Posterior vena cava (tissue), 2 donors: Measurements from ENCODE around the gene SLC25A44. TPM values are rescaled to one million over a fixed set of nuclear protein-coding genes. Genes with fewer than 3 reads are reported as not detected.

Source experiments
- DNase-seq: peaks from one replicate; pipeline ENCODE4 v3.0.0-alpha.2; 2020; ENCODE audit warnings: low spot score
- intact Hi-C, 2 donors: fragments of 100-400 bp; cut with DNase I; formaldehyde crosslinking; loops; one replicate each; pipeline versions ENCODE4 v1.14.1 to v1.14.2; 2022 to 2023
- total RNA-seq, 2 donors: library from RNA; stranded (reverse); fragmentation: NEBNext Ultra II Directional; extraction: Animal tissue kit (Norgen Biotek cat#: 25700); gene quantifications; one replicate each; pipeline ENCODE4 v1.2.1, GENCODE V29; 2021
- donor health status: DM: yes; HTN: yes; CAD: no.
- donor health status: DM: yes; HTN: yes; CAD: no.

Gene SLC25A44
- total RNA-seq, 2 donors from 2014 or later: 16.1 to 21.2 TPM

DNA sequence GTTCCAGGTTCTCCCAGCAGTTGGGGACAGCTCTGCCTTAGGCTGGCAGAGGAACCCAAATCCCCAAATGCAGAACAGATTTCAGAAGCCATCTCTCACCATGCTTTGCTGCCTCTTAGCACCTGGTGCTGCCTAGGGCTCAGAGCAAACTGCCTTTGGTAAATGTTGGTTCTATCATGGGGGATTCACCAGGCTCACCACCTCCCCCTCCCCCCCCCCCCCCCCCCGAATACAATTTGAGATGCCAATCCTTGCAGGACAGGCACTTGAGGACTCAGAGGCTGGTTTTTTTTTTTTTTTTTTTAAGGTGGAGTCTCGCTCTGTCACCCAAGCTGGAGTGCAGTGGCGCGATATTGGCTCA is 54.4 kb downstream of the SLC25A44 start:
- no peak for DNase-seq
- intact Hi-C loops: no loop called here

DNA sequence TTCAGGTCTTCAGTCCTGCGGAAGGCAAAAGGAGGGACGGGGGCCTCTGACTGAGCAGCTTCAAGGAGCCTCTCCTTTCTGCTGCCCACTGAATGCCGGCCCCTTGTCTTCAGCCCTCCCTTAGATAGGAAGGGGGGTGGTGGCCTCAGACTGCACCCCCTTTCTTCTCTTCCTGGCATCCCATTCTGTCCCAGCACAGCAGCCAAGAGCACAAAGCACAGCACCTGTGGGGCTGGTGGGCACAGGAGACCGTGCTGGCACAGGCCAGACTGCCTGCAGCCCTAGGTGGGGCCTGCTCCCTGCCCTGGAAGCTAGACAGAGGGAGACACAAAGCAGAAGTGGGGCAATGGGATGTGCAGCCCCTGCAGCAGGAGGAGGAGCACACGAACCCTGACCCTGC is 55.7 kb downstream of the SLC25A44 start:
- no peak for DNase-seq
- intact Hi-C loops: no loop called here

DNA sequence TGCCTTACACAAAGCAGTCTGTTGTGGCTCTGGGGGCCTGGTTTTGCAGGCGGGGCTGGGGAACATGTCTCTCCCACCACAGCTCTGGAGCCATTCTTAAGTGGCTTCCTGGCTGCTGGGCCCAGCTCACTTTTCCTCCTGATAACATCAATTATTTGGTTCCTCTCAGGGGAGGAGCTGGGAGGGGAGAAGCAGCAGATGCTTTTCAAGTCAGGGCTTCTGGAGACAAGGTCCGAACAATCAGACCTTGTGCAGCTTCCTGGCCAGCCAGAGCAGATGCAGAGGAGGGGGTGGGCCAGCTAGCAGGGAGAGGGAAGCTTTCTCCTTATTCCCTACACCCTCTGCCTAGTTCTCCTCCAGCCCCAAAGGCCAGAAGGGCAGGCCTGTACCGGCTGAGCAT is 57.6 kb downstream of the SLC25A44 start:
- intact Hi-C loops: no loop called here
- no peak for DNase-seq

DNA sequence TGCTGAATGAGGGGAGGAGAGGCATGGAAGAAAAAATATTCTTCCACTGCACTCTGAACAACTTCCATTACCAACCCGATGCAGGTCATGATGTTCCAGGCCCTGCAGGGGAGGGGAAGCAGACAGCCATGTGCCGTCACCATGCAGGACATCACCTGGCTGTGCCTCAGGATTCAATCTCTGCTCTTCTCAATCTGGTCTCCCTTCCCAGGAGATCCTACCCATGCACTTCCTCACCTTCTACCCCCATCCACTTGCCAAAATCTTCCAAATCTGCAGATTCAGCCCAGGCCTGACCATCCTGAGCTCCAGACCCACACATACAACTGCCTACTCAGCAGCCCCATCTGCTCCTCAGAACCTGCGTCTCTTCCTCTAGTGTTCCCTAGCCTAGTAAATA is 59.7 kb downstream of the SLC25A44 start:
- DNase-seq: no peak
- intact Hi-C loops: no loop called here

DNA sequence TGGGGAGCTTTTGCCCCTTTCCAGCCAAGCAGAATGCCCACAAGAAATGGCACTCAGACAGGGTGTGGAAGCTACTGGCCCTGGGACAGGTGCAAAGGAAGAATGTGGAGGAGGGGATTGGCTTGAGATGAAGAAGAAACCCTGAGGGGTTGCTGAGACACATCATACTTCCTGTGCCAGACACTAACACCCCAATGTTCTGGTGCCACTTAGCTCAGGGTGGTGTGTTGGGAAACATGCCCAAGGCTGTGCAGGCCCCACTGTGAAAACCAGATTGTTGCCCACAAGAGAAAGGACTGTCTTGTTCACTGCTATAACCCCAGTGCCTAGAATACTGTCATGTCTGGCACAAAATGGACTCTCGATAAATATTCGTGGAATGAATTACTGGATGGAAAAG is 63.8 kb downstream of the SLC25A44 start:
- DNase-seq: no peak

DNA sequence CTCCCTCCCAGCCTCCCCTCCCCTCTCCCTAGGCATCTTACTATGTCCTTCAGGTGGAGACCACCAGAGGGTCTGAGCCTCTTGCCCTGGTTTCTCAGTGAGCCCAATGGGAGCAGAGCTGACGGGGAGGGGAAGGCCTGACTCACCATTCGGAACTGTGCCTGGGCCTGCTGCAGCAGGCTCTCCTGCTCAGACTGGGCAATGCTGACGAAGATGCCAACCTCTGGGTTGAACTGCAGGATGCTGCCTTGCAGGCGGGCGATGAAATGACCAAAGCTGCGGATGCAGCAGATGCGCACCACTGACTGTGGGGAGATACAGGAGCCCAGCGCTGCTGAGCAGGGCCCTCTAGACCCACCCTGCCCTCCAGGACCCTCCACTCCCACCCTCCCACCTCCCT is 65.0 kb downstream of the SLC25A44 start:
- DNase-seq: no peak
- intact Hi-C loops: no loop called here

More for the DNA sequence above, 63.8 kb downstream of the SLC25A44 start:
- intact Hi-C loops: no loop called here

DNA sequence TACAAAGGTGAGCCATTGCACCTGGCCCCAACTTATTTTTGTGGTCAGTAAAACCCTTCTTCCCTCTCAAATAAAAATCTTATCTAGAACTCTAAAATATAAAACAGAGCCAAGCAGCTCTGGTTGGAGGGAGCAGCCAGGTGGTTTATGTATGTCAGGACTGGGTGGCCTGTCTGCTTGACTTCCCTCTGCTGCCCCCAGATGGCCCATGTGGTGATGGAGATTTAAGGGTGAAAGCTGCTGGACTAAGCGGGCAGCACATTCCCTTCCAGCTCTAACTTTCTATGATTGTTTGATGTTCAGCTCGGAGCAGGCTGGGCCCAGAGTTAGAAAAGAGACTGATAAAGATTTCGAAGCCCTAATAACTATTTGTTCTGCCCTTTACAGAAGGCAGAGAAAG is 65.9 kb downstream of the SLC25A44 start:
- intact Hi-C loops: no loop called here

DNA sequence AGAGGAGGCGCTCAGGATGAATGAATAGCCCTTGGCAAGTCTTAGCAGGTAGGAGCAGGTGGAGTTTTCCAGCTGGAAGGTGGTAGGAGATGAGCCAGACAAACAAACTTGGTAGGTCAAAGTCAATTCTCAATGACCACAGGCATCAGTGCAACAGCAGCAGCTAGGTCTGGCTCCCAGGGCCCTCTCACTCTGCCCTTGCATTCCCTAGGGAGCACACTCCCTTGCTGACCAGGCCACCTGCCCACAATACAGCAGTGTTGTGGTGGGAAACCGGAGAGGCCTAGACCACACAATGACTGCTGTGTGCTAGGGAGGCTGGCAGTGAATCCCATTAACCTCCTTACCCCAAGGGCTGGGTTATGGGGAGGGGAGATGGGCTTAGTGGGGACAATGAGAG is 67.0 kb downstream of the SLC25A44 start:
- no peak for DNase-seq
- intact Hi-C loops: no loop called here

More for the DNA sequence above, 65.9 kb downstream of the SLC25A44 start:
- no peak for DNase-seq

Other genes starting within 250 kb of the SLC25A44 start
- 100 to 1,000 TPM; 138 to 161 TPM for gene ARHGEF2, start 215.6 kb upstream of the SLC25A44 start, total RNA-seq
- 100 to 1,000 TPM; 147 to 173 TPM for gene SSR2, start 173.2 kb upstream of the SLC25A44 start, total RNA-seq
- gene UBQLN4, start 140.3 kb upstream of the SLC25A44 start, total RNA-seq: 10 to 100 TPM; 18.0 to 29.1 TPM
- 10 to 100 TPM; 34.7 to 38.4 TPM for gene LAMTOR2, start 139.3 kb upstream of the SLC25A44 start, total RNA-seq
- not detected for gene RAB25, start 132.9 kb upstream of the SLC25A44 start, total RNA-seq
- under 1 TPM; 0.23 to 0.76 TPM for gene MEX3A, start 111.6 kb upstream of the SLC25A44 start, total RNA-seq
- 100 to 1,000 TPM; 500 to 599 TPM for gene LMNA, start 79.4 kb upstream of the SLC25A44 start, total RNA-seq
- gene SEMA4A, start 40.5 kb upstream of the SLC25A44 start, total RNA-seq: 1 to 10 TPM; 5.8 to 8.0 TPM
- 10 to 100 TPM; 31.8 to 34.6 TPM for gene PMF1, start 18.9 kb downstream of the SLC25A44 start, total RNA-seq
- gene BGLAP, start 48.1 kb downstream of the SLC25A44 start, total RNA-seq: under 1 TPM in 1 of 2 donors, not detected in 1; 0.71 TPM
- gene PAQR6, start 54.0 kb downstream of the SLC25A44 start, total RNA-seq: 1 to 10 TPM in 1 of 2 donors, under 1 TPM in 1; 0.43 to 1.9 TPM
- 10 to 100 TPM; 44.0 to 50.9 TPM for gene SMG5, start 88.7 kb downstream of the SLC25A44 start, total RNA-seq
- gene TMEM79, start 90.2 kb downstream of the SLC25A44 start, total RNA-seq: 1 to 10 TPM; 1.6 to 2.7 TPM
- 10 to 100 TPM; 34.2 to 51.5 TPM for gene GLMP, start 101.6 kb downstream of the SLC25A44 start, total RNA-seq
- gene VHLL, start 105.2 kb downstream of the SLC25A44 start, total RNA-seq: not detected
- 100 to 1,000 TPM; 124 to 133 TPM for gene CCT3, start 144.2 kb downstream of the SLC25A44 start, total RNA-seq
- not detected for gene TSACC, start 144.4 kb downstream of the SLC25A44 start, total RNA-seq
- gene RHBG, start 175.1 kb downstream of the SLC25A44 start, total RNA-seq: not detected